Breast epithelium (tissue), 3 donors: ENCODE results near the gene MPZL2.

Experiments used
- CTCF ChIP-seq, 3 donors: fragments of 450-650 bp; IDR thresholded peaks; one replicate each; pipeline ENCODE4 v1.5.1; 2016 to 2017; ENCODE audit warnings: antibody characterized with exemption in 3 of 3, mild to moderate bottlenecking in 3 of 3, moderate library complexity in 3 of 3
- POLR2A ChIP-seq: fragments of 450-650 bp; IDR thresholded peaks from one replicate; pipeline ENCODE4 v1.6.1; 2016; ENCODE audit warnings: antibody characterized with exemption, mild to moderate bottlenecking, moderate library complexity

GRCh38 chr11:118213781-118214180, 50.3 kb downstream of the MPZL2 start:
- TF ChIP-seq CTCF (IDR thresholded peaks at IDR 0.05) (no peak), POLR2A (no peak)
